GM18909 (cell line): ENCODE results near the gene NEMP2.
"Not testable (repeated sequence)": the region's sequence is repeated elsewhere in the genome, so short reads cannot be mapped to it uniquely, and the experiment has no call there.

ENCODE experiments used
- ATAC-seq: cut with Tn5 transposase; IDR thresholded peaks from one replicate; pipeline ENCODE4 v1.9.1; 2021; ENCODE audit warnings: mild to moderate bottlenecking; ENCODE audit not compliant: unreplicated experiment, poor library complexity

The NEMP2 gene

GRCh38 chr2:190499273-190499672 lies 35.2 kb downstream of the NEMP2 start:
- no peak for ATAC-seq

DNA sequence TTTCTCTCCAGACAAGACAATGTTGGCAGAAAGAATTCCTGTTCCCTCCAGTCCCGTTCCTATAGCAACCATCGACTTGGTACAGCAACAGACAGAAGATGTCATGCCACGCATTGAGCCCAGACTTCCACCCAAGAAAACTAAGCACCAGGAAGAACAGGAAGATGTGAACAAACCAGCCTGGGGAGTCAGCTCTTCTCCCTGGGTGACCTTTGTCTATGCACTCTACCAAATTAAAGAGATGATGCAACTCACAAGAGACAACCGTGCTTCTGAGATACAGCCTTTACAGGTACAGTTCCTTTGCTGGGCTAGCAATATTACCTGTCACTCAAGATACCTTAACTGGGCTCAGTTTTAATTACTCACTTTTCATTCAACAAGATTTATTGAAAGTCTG lies 37.1 kb downstream of the NEMP2 start:
- ATAC-seq: no peak

GRCh38 chr2:190494600-190495227 lies 39.8 kb downstream of the NEMP2 start:
- ATAC-seq: not testable (repeated sequence)

GRCh38 chr2:190493095-190493494 lies 41.4 kb downstream of the NEMP2 start:
- ATAC-seq: no peak

DNA sequence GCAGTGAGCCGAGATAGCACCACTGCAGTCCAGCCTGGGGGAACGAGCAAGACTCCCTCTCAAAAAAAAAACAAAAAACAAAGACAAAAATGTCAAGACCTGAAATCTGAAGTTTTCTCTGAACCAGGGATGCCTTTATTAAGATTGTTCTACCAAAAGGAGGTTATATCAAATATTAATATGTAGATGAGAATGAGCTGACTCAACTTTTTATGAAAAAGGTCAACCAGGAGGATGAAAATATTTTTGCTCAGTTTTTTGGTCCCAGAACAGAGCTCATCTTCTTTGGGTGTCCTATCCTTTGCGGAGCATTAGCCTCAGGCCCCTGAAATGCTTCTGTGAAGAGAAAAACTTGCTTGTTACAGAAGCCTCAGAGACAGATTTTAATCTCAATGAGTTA lies 44.0 kb downstream of the NEMP2 start:
- no peak for ATAC-seq

DNA sequence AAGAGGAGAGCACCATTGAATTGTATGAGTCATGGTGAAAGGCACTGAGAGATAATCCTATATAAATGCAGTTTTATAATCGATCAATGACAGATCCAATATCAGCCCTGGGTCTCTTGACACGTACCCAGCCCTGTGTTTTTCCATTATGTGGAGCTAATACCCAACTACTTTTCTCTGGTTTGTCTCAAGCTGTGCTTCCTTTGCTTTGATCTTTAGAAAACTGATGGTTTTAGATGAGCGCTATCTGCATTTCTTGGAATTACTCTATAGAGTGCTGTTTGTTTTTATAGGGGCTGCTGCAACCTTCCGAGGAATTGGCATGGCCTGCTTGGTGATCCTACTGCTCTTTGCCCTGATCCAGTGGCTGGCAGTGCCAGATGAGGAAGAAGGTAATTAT lies 45.0 kb downstream of the NEMP2 start:
- no peak for ATAC-seq

DNA sequence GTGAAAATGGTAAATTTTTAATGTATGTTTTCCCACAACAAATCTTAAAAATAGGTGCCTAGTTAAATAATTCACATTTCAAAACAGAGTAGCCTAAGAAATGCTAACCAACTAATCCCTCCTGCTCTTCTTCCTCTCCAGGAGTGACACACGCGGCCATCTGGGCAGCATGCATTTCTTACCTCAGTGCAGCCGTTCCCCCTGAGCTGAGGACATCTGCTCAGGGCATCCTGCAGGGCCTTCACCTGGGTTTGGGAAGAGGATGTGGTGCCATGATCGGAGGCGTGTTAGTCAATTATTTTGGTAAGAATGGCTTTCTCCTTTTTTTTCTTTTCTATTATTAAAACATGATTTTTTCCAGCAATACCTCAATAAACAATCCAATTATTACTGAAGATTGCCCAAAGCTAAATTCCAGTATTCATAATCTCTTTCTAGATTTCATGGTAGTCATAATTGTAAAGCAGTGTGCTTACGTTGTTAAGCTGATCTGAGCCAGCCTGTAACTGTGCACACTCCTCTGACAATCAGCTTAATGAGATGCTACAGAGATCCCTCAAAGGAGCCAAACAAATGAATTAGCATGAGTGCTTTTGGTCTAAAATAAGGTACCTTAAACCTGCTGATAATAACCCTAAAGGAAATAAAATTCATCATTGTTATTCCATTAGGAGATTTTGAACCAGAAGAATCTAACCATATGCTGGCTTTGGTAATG lies 45.8 kb downstream of the NEMP2 start:
- ATAC-seq: no peak

- ATAC-seq: no peak
These were observed 48.4 kb downstream of the NEMP2 start for GRCh38 chr2:190486037-190486623.

- ATAC-seq: no peak
These were observed 52.1 kb downstream of the NEMP2 start for GRCh38 chr2:190482451-190482850.

DNA sequence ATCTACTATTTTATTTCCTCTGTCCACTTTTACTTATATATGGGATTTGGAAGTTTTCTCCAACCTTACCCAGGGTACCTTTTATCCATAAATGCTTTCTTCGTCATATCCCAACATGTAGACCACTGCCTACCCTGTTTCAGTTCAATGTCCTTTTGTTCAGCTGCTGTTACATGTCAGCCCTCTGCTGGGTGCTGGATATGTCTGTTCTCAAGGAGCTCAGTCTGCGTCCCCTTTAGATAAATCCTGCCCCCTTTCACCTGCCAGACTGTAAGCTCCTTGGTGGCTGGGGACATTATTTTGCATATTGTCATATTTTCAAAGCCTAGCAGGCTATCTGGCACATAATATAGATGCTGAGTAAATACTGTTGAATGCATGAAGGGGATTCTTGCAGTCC lies 53.2 kb downstream of the NEMP2 start:
- ATAC-seq: no peak

DNA sequence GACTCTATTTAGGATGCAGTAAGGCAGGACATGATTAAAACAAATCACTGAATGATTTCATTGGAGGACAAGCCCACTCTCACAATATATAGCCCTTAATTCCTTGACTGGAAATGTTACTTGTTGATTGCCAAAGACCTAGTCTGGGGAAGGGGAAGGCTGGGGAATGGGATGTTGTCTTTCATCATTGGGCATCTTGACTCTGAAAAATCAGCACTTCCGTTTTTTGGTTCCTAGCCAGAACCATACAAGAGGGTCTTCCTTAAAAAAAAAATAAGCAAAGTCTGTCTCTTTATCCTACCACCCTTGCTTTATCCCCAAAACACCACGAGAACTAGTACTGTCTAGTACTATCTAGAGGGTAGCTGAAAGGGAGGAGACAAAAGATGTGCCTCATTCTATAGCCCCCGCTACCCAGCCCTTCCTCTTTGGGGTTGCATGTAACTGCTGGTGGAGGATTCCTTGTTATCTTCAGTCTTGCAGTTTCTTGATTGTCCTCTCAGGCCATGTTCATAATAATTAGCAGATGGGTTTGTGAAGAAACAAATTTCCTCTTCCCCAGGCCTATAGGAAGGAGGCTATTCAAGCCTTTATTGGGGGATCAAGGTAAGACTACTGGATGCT lies 55.8 kb downstream of the NEMP2 start:
- no peak for ATAC-seq

DNA sequence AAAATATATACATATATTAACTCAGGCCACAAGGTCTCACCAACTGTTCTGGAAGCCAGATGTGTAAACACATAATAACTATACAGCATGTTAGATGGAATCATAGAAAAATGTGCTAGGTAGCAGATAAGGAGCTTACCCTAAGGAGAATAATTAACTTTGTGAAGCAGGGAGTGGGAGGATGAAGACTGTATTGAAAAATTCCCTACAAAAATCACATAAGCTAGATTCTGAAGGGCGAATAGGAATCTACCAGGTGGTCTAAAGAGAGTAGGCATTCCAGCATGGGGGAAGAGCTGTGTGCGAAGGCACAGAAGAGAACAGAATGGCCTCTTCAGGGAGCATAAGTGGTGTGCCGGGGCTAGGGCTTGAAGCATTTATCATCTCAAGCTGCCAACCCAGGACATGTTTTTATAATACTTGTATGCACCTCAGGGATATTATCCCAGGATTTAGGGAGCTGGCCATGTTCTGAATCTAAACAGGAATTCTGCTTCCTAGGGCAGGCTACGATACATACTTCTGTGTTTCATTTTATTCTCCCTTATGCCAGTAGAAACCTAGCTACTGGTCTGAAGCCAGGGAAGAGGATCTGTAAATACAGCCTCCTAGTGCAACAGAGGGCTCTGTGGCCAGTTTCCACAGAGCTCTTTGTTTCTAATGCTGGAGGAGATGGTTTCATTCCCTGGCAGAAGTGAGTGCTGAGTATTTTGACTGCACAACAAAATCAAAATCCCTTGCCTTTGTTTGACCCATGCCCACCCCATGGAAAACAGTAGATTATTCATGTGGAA lies 56.7 kb downstream of the NEMP2 start:
- no peak for ATAC-seq

DNA sequence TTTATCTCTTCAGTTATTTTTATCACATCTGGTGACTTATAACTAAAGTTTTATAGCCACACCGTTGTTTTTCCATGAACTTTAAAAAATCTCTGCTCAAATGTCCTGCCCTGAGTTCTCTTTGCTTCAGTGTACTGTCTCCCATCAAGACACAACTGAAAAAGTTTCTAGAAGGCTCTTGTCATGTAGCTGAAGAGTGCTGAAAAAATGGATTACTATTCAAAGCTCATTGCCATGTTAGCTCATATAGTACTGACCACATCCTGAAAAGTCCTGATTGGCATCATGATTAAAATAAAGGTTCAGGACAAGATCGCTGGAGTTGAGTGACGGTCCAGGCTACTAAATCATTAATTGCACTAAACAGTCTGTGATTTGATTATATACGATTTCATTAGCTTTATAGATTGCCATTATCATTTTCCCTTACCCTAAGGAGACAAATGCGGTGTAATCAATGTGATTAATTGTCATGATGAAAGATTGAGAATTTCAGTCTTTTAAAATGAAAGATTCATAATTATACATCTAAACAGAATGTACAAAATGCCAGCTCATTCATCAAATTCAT lies 64.2 kb downstream of the NEMP2 start:
- ATAC-seq: no peak

DNA sequence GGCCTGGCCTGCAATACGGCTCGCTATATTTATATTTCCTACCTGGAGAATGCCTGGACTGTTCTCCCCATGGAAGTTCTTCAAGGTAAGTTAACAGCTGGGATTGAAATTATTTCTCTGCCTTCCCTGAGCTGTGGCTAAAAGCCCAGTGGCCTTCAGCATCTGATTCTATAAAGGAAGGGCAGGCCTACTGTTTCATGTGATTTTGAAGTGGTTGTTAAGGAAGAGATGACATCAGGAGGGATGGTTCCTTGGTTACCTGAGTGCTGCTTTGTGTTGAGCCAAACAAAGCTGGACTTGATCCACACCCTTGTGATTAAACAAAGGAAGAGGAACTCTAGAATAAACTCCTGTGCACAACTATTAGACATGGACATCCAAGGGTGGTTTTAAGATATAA lies 64.8 kb downstream of the NEMP2 start:
- no peak for ATAC-seq

DNA sequence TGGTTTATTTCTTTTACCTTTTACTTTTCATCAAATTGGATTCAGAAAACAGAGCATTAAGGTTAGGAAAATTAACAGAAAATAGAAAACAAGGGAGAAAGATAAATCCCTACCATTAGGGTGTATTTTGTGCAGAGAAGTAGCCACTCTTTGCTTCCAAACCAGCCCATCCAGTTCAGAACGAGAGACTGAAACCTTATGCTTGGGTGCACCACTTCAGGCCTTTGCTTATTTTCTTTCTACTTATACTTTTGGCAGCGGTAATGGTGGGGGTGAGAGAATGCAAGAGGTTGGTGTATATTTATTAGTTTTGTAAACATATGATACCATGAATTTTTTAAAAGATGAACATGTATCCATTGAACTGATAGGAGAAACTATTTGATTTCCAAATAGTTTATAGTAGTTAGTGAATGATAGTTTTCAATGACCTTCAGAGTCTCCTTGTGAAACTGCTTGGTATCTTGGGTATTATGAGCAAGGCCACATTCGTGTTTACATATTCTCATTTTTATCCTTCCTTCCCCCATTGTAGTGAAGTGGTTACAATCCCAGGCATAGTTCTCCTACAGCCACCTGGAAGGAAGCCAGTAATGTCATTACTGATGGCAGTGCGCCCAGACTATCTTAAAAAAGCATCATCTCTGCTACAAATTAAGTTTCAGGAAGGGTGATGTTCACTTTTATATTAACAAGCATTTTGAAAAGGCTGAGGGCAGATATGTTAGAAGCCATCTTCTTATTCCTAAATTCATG lies 65.5 kb downstream of the NEMP2 start:
- peak; percentile 65 for ATAC-seq

GRCh38 chr2:190468354-190468753 lies 66.2 kb downstream of the NEMP2 start:
- ATAC-seq: not testable (repeated sequence)

GRCh38 chr2:190467575-190468083 lies 66.9 kb downstream of the NEMP2 start:
- peak; percentile 43 for ATAC-seq

DNA sequence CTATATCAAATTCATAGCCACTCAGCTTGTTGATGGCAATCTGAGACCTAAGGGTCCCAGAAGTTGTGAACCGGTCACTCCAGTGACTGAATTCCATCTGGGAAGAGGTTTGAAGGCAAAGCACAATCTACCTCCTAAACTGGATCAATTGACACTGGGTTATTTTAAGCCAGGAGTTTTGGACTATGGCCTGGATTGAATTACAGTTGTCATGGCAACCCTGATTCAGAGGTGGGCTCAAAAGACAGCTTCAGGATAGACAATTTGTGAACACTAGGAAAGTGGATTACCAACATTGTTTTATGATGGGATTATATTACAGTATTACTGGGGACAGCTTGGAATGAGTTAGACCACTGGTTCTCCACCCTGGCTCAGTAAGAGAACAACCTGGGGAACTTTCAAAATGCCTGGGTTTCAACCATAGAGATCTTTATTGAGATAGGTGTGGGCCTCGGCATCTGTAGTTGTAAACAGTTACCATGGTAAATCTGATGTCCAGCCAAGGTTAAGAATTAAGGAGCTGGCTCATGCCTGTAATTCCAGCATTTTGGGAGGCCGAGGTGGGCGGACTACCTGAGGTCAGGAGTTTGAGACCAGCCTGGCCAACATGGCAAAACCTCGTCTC lies 67.6 kb downstream of the NEMP2 start:
- ATAC-seq: no peak

DNA sequence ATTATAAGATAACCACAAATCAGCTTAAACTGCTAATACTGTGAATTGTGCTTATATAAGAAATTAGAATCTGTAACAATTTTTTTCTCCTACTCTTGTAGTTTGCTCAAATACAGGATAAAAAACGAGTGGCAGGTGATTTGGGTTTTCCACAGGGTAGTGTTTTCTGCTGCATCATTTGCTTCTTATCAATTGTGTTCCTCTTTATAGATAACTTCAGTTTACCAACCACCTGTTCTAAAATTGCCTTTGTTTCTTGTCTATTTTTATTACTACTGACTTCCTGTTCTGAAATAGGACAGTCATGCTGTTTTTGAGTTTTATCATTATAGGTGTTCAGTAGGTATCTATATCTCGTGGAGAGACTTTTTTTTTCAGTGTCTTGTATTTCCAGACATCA lies 69.5 kb downstream of the NEMP2 start:
- peak; percentile 52 for ATAC-seq
